ENCODE data around the gene CR1L. TPM values are rescaled to one million over a fixed set of nuclear protein-coding genes. Genes with fewer than 3 reads are reported as not detected.
A peak's percentile ranks its signal among the peaks of the same experiment; 100 is the strongest.
"Not testable (repeated sequence)": the region's sequence is repeated elsewhere in the genome, so short reads cannot be mapped to it uniquely, and the experiment has no call there.

Gene CR1L
- total and polyA plus RNA-seq, 9 of the 15 experiments (the other 6 are each of a cell fraction or from before 2014, with no cell fraction given), result 10.1 to 74.8 (median 34.3) TPM

- DNase-seq (ENCODE audit: extremely low read depth in 1 of 4, low spot score in 3 of 4); H3K4me1 ChIP-seq (replicated peaks in 1 of 2; ENCODE audit: control insufficient read depth in 2 of 2, insufficient read depth in 2 of 2, low read length in 2 of 2); H3K9ac ChIP-seq (ENCODE audit: insufficient read depth in 1 of 2, low read depth in 2 of 2, low read length in 2 of 2); H3K27ac ChIP-seq (ENCODE audit: extremely low read depth, low read depth, low read length); BruUV-seq (replicated peaks); H3K4me2 ChIP-seq (ENCODE audit: insufficient read depth, low read length); H3K27me3 ChIP-seq (ENCODE audit: control insufficient read depth in 2 of 2, insufficient read depth in 2 of 2, low read length in 2 of 2); H3K36me3 ChIP-seq (ENCODE audit: control insufficient read depth, insufficient read depth, low read length); H3K9me1 ChIP-seq (ENCODE audit: control insufficient read depth, insufficient read depth, low read length); H3K79me2 ChIP-seq (ENCODE audit: control insufficient read depth, insufficient read depth, low read length); H2AFZ ChIP-seq (ENCODE audit: low read depth, low read length); intact Hi-C loops (cut with micrococcal nuclease); CTCF ChIA-PET (ENCODE audit: low intra/inter-chr PET ratio); H3K4me3 ChIP-seq; H4K20me1 ChIP-seq (replicated peaks; ENCODE audit: control insufficient read depth, insufficient read depth, low read length); in situ Hi-C loops (cut with MboI); H3K9me3 ChIP-seq (replicated peaks; ENCODE audit: control insufficient read depth, insufficient read depth, low read depth, low read length): not testable (repeated sequence)
- 60% methylated on average over 6 of the region's 6 CpGs for whole genome bisulfite sequencing (ENCODE audit: insufficient coverage, low coverage, missing lambda C conversion rate)
- TF ChIP-seq NFIC (IDR thresholded peaks at IDR 0.05), result peak; percentile 28
- ATAC-seq, result 0 out of 3 replicates have a peak, but pooled peaks have one; percentile 41
- POLR2A ChIA-PET, result interaction anchor here (0.6 to 1.1 kb wide), 2 partner anchors 9 to 783 kb away, joined by 3 to 4 read pairs; no protein-coding TSS in a partner anchor
- FAIRE-seq, result peak; percentile 37
These were observed 93.3 kb downstream of the CR1L start for GRCh38 chr1:207738158-207738659.

DNA sequence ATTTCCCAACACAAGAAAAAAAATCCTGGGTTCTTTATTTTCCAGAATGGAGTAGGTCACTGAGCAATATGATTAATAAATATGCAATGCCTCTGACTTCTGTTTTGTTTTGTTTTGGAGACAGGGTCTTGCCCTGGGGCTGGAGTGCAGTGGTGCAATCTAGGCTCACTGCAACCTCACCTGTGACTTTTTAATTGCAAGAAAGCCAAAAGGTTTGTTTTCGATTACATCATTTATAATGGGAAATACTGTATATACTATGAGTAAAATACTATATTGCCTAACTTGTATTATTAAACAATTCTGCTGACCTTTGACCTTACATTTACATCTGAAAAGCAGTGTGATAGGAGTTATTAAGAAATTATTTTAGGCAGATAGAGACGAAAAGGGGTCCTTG lies 95.3 kb downstream of the CR1L start:
- no peaks in the 10 kb centered on the region for H3K27me3 ChIP-seq (ENCODE audit: control insufficient read depth in 2 of 2, insufficient read depth in 2 of 2, low read length in 2 of 2)
- in situ Hi-C loops (cut with MboI) (no loop called here), intact Hi-C loops (cut with micrococcal nuclease) (loop anchor here (5.0 kb wide), 1 partner anchor 52 kb away; no protein-coding TSS in a partner anchor)
- DNase-seq (ENCODE audit: extremely low read depth in 1 of 4, low spot score in 3 of 4) (no peak), ATAC-seq (no peak), FAIRE-seq (no peak)
- H3K36me3 ChIP-seq (ENCODE audit: control insufficient read depth, insufficient read depth, low read length), result no peaks in the 10 kb centered on the region
- ChIA-PET POLR2A (interaction anchor here (1.1 to 1.3 kb wide), 2 partner anchors 12 to 13 kb away, joined by 4 read pairs; no protein-coding TSS in a partner anchor), CTCF (ENCODE audit: low intra/inter-chr PET ratio) (no interaction called here)
- H3K9me3 ChIP-seq (replicated peaks; ENCODE audit: control insufficient read depth, insufficient read depth, low read depth, low read length), result peaks cover 3% of the 10 kb centered on the region
- BruUV-seq (replicated peaks), result no TSS peak
- H3K4me3 ChIP-seq, result no peak overlapping the region
- no peak overlapping the region for H3K4me2 ChIP-seq (ENCODE audit: insufficient read depth, low read length)
- H3K4me1 ChIP-seq (replicated peaks in 1 of 2; ENCODE audit: control insufficient read depth in 2 of 2, insufficient read depth in 2 of 2, low read length in 2 of 2), result peaks cover 0 to 13% of the 10 kb centered on the region in 2 experiments; a peak in 3 of 5 replicates
- no peak for TF ChIP-seq CEBPG (CRISPR knock-in tag; IDR thresholded peaks at IDR 0.05)
- TF ChIP-seq CEBPG (tag; conservative IDR thresholded peaks at IDR 0.05 in 1 of 2, IDR thresholded peaks at IDR 0.05 in 1 of 2), result peak; percentile 29 to 38; a peak in 1 of 4 replicates
- TF ChIP-seq CEBPB (tag; IDR thresholded peaks at IDR 0.05), result peak; percentile 20; the same call in 1 of the 2 replicates
- no peak for TF ChIP-seq POLR2H (tag; IDR thresholded peaks at IDR 0.05; ENCODE audit: low read depth)
- peak; percentile 59 for TF ChIP-seq NR2C1 (IDR thresholded peaks at IDR 0.05)
- TF ChIP-seq NR2C1 (tag; IDR thresholded peaks at IDR 0.05), result no peak
- no peak overlapping the region for H3K9ac ChIP-seq (ENCODE audit: insufficient read depth in 1 of 2, low read depth in 2 of 2, low read length in 2 of 2)
- 57% methylated on average over 2 of the region's 2 CpGs for WGBS (ENCODE audit: insufficient coverage, low coverage, missing lambda C conversion rate)
- no peaks in the 10 kb centered on the region for H3K79me2 ChIP-seq (ENCODE audit: control insufficient read depth, insufficient read depth, low read length)
- no peaks in the 10 kb centered on the region for H4K20me1 ChIP-seq (replicated peaks; ENCODE audit: control insufficient read depth, insufficient read depth, low read length)
- H2AFZ ChIP-seq (ENCODE audit: low read depth, low read length), result no peak overlapping the region
- H3K9me1 ChIP-seq (ENCODE audit: control insufficient read depth, insufficient read depth, low read length), result no peaks in the 10 kb centered on the region
- no peak overlapping the region for H3K27ac ChIP-seq (ENCODE audit: extremely low read depth, low read depth, low read length)

All from K562 (cell line).